CD4-positive, alpha-beta T cell treated with Interleukin-6 for 4 hours (primary cell): ENCODE data around the gene MAPRE2.
A peak's percentile ranks its signal among the peaks of the same experiment; 100 is the strongest.

Experiments used
- DNase-seq: peaks from one replicate; pipeline ENCODE4 v3.0.0-alpha.2; 2020; ENCODE audit warnings: mixed read lengths

The MAPRE2 gene

GRCh38 chr18:35038881-35039491, 2.2 kb upstream of the MAPRE2 start:
- no peak for DNase-seq

- DNase-seq, result no peak
Measured at GRCh38 chr18:35040638-35040987, 600 bp upstream of the MAPRE2 start.

- DNase-seq, result peak; percentile 5
Measured at GRCh38 chr18:35041815-35042387, 688 bp downstream of the MAPRE2 start.

GRCh38 chr18:35042389-35043071, 1.3 kb downstream of the MAPRE2 start:
- DNase-seq, result peak; percentile 30

- DNase-seq, result peak; percentile 10
Measured at GRCh38 chr18:35043207-35043606, 2.0 kb downstream of the MAPRE2 start.

GRCh38 chr18:35045121-35045520, 3.9 kb downstream of the MAPRE2 start:
- no peak for DNase-seq

GRCh38 chr18:35045806-35046205, 4.6 kb downstream of the MAPRE2 start:
- no peak for DNase-seq

GRCh38 chr18:35047697-35048292, 6.6 kb downstream of the MAPRE2 start:
- no peak for DNase-seq

GRCh38 chr18:35049111-35050027, 8.2 kb downstream of the MAPRE2 start:
- DNase-seq, result no peak

GRCh38 chr18:35050028-35050546, 8.9 kb downstream of the MAPRE2 start:
- DNase-seq, result no peak

GRCh38 chr18:35050705-35051195, 9.5 kb downstream of the MAPRE2 start:
- no peak for DNase-seq

GRCh38 chr18:35051641-35052377, 10.6 kb downstream of the MAPRE2 start:
- no peak for DNase-seq

- no peak for DNase-seq
Measured at GRCh38 chr18:35054401-35054800, 13.2 kb downstream of the MAPRE2 start.

GRCh38 chr18:35055105-35055504, 13.9 kb downstream of the MAPRE2 start:
- DNase-seq, result no peak

- DNase-seq, result no peak
Measured at GRCh38 chr18:35055726-35056125, 14.5 kb downstream of the MAPRE2 start.

GRCh38 chr18:35059280-35059927, 18.2 kb downstream of the MAPRE2 start:
- DNase-seq, result no peak

- no peak for DNase-seq
Measured at GRCh38 chr18:35060122-35060815, 19.1 kb downstream of the MAPRE2 start.

GRCh38 chr18:35061336-35061735, 20.1 kb downstream of the MAPRE2 start:
- no peak for DNase-seq

- no peak for DNase-seq
Measured at GRCh38 chr18:35061804-35062203, 20.6 kb downstream of the MAPRE2 start.

GRCh38 chr18:35062408-35062807, 21.2 kb downstream of the MAPRE2 start:
- DNase-seq, result no peak
